ENCODE measurements around the gene ABCA8.

The ABCA8 gene

DNA sequence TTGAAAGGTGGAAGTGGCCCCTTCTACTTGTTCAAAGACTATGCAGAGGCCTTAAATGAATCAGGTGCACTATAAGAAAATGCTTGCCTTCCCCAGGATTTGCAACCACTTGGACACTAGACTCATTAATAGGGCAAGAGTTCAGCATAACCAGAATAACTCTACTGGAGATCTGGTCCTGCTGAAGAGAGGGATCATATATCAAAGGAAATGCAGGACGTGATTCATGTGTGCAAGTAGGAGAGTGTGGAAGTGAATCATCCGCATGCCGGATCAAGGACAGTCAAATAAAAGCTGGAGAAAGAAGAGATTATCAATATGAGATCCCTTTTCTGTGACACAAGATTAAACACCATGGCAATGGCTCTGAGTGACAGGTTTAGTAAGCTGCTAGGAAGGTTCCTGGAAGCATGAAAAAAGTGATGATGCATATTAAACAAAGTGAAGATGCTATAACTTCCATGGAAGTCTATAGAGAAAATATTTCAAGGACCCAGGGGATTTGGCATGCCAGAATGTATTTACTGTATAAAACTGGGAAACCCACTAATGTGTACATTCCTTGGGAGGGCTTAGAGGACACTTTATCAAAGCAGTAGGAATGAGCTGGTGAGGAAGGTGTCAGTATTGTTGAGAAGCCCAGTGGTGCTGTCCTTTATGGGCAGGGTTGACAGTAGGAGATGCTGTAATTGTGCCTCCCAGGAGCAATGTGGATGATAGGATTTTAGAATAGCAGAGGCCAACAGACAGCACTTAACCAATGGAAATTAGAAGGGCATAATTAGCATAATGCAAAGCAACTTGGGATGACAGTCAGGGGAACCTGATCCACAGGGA lies 133.1 kb downstream of the ABCA8 start:
- DNase-seq, result no peak

DNA sequence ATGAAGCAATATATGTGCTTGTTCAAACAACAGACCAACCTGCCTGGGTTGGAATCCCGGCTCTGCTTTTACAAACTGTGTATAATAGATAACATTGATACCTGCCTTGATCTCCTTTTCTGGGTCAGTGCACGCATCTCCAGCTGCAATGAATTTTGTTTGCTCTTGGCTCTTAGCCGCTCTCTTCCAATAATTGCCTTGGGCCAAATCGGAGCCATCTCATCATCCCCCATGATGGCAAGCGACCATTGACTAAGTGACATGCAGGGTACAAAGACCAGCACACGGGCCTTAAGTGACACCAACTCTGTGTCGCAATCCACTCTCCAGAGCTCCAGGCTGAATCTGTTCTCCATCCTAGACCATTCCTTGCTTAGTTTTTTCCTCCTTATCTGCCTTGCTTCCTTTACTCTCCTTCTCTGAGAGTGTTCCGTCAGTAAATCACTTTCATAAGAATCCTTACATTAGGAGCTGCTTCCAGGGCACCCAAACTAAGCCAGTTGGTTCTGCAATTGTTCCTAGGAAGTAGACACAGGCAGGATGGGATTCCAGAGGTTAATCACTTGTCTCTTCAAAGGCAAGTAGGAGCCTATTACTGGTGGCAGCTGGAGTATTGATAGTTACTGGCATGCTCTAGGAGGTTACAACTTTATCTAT lies 134.2 kb downstream of the ABCA8 start:
- no peak for DNase-seq

DNA sequence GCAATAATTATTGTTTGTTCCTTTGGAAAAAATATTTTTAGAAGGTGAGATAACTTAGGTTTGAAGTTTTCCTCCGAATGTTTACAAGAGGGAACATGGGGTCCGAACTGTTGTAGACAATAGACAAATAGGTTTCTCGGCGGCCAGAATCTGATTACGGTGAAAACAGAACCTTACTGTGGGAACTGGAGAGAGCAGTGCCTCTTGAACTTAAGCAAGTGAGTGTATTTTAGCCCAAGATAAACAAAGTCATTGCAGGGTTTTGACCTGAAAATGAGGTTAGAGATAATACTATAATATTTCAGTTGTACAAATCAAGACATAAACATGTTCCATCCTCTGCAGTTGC lies 134.7 kb downstream of the ABCA8 start:
- DNase-seq, result no peak

DNA sequence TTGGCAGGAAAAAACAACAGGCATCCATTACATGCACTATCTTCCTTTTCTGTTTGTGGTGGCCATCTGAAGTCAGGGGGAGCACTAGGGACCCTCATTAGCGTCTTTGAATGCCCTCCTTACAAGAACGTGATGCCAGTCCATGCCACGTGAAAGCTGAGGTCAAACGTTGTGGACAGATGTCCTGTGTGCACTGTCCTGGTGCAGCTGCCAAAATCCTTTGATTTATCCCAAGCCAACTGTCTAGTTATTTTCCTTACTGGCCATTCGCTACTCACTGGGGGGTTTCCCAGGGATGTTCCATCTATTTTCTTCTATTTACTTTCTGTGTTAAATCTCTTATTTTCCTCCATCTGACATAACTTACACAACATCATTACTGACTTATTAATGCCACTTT lies 135.7 kb downstream of the ABCA8 start:
- DNase-seq, result no peak

Measured in activated effector memory CD4-positive, alpha-beta T cell treated with anti-CD3 and anti-CD28 coated beads, Interleukin-2, amount 50 U/mL, for 16 hours (primary cell).